Endothelial cell of umbilical vein (primary cell): ENCODE data around the gene CNTNAP1.

ENCODE experiments used
- FOS ChIP-seq: IDR thresholded peaks from 2 replicates; pipeline ENCODE4 v1.6.1; 2011; ENCODE audit warnings: mild to moderate bottlenecking, low read length, moderate library complexity, borderline replicate concordance; ENCODE audit not compliant: insufficient read depth
- JUN ChIP-seq: IDR thresholded peaks from 2 replicates; pipeline ENCODE4 v1.6.1; 2011; ENCODE audit warnings: borderline replicate concordance, low read depth; ENCODE audit not compliant: insufficient read length, insufficient read depth
- MYC ChIP-seq: IDR thresholded peaks from one replicate; pipeline ENCODE4 v1.6.1; 2011; ENCODE audit warnings: mild to moderate bottlenecking, low read depth, low read length
- TF ChIP-seq, protein P1 (sequence below), 2 donors: IDR thresholded peaks; 1 replicate in 1 of 2; 2 replicates in 1 of 2; pipeline ENCODE4 v1.5.1; 2011; ENCODE audit warnings: low read length in 2 of 2, mild to moderate bottlenecking in 2 of 2, moderate library complexity in 2 of 2, control low read depth in 1 of 2, inconsistent platforms in 1 of 2, low read depth in 1 of 2; ENCODE audit not compliant: insufficient read depth in 1 of 2; ENCODE audit errors: extremely low read depth in 1 of 2

- TF ChIP-seq, protein P1, sequence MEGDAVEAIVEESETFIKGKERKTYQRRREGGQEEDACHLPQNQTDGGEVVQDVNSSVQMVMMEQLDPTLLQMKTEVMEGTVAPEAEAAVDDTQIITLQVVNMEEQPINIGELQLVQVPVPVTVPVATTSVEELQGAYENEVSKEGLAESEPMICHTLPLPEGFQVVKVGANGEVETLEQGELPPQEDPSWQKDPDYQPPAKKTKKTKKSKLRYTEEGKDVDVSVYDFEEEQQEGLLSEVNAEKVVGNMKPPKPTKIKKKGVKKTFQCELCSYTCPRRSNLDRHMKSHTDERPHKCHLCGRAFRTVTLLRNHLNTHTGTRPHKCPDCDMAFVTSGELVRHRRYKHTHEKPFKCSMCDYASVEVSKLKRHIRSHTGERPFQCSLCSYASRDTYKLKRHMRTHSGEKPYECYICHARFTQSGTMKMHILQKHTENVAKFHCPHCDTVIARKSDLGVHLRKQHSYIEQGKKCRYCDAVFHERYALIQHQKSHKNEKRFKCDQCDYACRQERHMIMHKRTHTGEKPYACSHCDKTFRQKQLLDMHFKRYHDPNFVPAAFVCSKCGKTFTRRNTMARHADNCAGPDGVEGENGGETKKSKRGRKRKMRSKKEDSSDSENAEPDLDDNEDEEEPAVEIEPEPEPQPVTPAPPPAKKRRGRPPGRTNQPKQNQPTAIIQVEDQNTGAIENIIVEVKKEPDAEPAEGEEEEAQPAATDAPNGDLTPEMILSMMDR (IDR thresholded peaks at IDR 0.05; ENCODE audit: extremely low read depth in 1 of 2, insufficient read depth in 1 of 2, low read depth in 1 of 2, low read length in 2 of 2): no peak
- TF ChIP-seq JUN (no peak), MYC (no peak), FOS (no peak)
Observed at GRCh38 chr17:42659079-42659931, 23.0 kb upstream of the CNTNAP1 start, which contains the start of gene TUBG2.
